ENCODE results near the gene ABHD4. TPM values are rescaled to one million over a fixed set of nuclear protein-coding genes. Genes with fewer than 3 reads are reported as not detected.

The ABHD4 gene
- total and polyA plus RNA-seq, 10 of the 15 experiments (the other 5 are each of a cell fraction or from before 2014, with no cell fraction given), result 5.4 to 28.7 (median 10.8) TPM

- RAD21 ChIA-PET (ENCODE audit: unreplicated experiment), result interaction anchor here (0.8 to 9.9 kb wide), 10 partner anchors 13 to 327 kb away, joined by 3 to 190 read pairs (median 48); partner anchors contain the start of genes ABHD4 and DAD1
- H3K9ac ChIP-seq (ENCODE audit: control insufficient read depth, insufficient read depth, low read length), result no peak overlapping the region
- no peak overlapping the region for H3K27ac ChIP-seq (ENCODE audit: control insufficient read depth, insufficient read depth)
- CTCF ChIA-PET, result interaction anchor here (0.6 to 7.6 kb wide), 16 partner anchors 12 to 441 kb away, joined by 3 to 206 read pairs (median 24); partner anchors contain the start of genes ABHD4, DAD1 and OR6J1
- WGBS (ENCODE audit: insufficient coverage, insufficient replicate concordance, low lambda C conversion rate, missing lambda C conversion rate), result 96% methylated on average over 1 of the region's 1 CpG
- ATAC-seq (no peak), DNase-seq (ENCODE audit: low read depth, low spot score) (no peak), FAIRE-seq (no peak)
- no peaks in the 10 kb centered on the region for H4K20me1 ChIP-seq (ENCODE audit: control insufficient read depth, insufficient read depth)
- peaks cover 23% of the 10 kb centered on the region for H3K4me1 ChIP-seq (ENCODE audit: control insufficient read depth, insufficient read depth, low read length)
- in situ Hi-C loops (cut with MboI), result loop anchor here (5.0 kb wide), 4 partner anchors 80 to 410 kb away; partner anchors contain the start of gene AJUBA
- no peak overlapping the region for H3K4me2 ChIP-seq (ENCODE audit: control insufficient read depth, insufficient read depth)
- H3K36me3 ChIP-seq (ENCODE audit: control insufficient read depth in 2 of 2, insufficient read depth in 2 of 2, low read length in 1 of 2), result peaks cover 1 to 12% of the 10 kb centered on the region in 2 experiments; a peak in 2 of 4 replicates
- H3K79me2 ChIP-seq (ENCODE audit: control insufficient read depth, insufficient read depth, low read length), result peaks cover 32% of the 10 kb centered on the region
- no peaks in the 10 kb centered on the region for H3K27me3 ChIP-seq (replicated peaks in 1 of 2; ENCODE audit: control insufficient read depth in 2 of 2, insufficient read depth in 2 of 2, low read length in 1 of 2)
- SMC1A ChIA-PET (ENCODE audit: uncharacterized antibody, unreplicated experiment), result interaction anchor here (0.6 to 6.6 kb wide), 18 partner anchors 9 to 413 kb away, joined by 3 to 134 read pairs (median 14); partner anchors contain the start of genes DAD1 and OR6J1
- intact Hi-C loops (cut with micrococcal nuclease; ENCODE audit: unreplicated experiment), result loop anchor here (5.0 kb wide), 1 partner anchor 485 kb away; the partner anchor contains the start of gene CDH24
- BruUV-seq (replicated peaks), result no TSS peak
- POLR2A ChIA-PET, result no interaction called here
- no peaks in the 10 kb centered on the region for H3K9me3 ChIP-seq (replicated peaks; ENCODE audit: control insufficient read depth, insufficient read depth, low read length)
- H2AFZ ChIP-seq (ENCODE audit: control insufficient read depth, low read depth, low read length), result no peak overlapping the region
- TF ChIP-seq ZNF384 (IDR thresholded peaks at IDR 0.05; ENCODE audit: borderline replicate concordance, low read depth, low read length) (no peak), BCL3 (IDR thresholded peaks at IDR 0.05; ENCODE audit: borderline replicate concordance, insufficient read depth, low read depth, low read length, poor library complexity, severe bottlenecking) (peak; percentile 55)
- H3K4me3 ChIP-seq, result no peak overlapping the region
Measured at GRCh38 chr14:22572562-22573058, 25.5 kb upstream of the ABHD4 start.

DNA sequence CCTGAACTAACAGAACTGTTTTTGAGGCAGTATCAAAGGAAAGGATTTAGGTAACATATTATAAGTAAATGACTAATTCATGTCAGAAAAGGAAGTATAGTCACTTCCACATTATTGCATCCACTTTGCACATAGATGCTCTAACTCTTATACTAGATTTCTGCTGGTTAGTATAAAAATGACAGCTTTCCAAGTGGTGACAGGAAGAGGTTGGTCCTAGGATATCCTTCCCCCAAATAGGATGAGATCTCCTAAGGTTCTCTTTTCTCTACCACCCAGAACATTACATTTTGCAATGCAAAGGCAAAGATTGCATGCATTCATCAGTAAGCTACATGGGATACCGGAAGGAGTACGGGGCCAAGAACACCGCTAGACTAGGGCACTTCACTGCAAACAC lies 24.3 kb upstream of the ABHD4 start:
- TF ChIP-seq FOXK2 (IDR thresholded peaks at IDR 0.05) (no peak), RBBP5 (conservative IDR thresholded peaks at IDR 0.05) (no peak), PML (IDR thresholded peaks at IDR 0.05; ENCODE audit: low read length) (no peak), CEBPB (IDR thresholded peaks at IDR 0.05; ENCODE audit: borderline replicate concordance in 1 of 2, low read depth in 2 of 2, low read length in 2 of 2) (no peak), SRF (IDR thresholded peaks at IDR 0.05; ENCODE audit: low read depth in 2 of 2, low read length in 2 of 2) (no peak), EZH2 (IDR thresholded peaks at IDR 0.05; ENCODE audit: borderline replicate concordance, control insufficient read depth, low read depth, low read length) (no peak)
- TF ChIP-seq, protein P1, sequence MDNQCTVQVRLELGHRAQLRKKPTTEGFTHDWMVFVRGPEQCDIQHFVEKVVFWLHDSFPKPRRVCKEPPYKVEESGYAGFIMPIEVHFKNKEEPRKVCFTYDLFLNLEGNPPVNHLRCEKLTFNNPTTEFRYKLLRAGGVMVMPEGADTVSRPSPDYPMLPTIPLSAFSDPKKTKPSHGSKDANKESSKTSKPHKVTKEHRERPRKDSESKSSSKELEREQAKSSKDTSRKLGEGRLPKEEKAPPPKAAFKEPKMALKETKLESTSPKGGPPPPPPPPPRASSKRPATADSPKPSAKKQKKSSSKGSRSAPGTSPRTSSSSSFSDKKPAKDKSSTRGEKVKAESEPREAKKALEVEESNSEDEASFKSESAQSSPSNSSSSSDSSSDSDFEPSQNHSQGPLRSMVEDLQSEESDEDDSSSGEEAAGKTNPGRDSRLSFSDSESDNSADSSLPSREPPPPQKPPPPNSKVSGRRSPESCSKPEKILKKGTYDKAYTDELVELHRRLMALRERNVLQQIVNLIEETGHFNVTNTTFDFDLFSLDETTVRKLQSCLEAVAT (IDR thresholded peaks at IDR 0.05), result no peak
- H3K27ac ChIP-seq (ENCODE audit: control insufficient read depth, insufficient read depth), result no peak overlapping the region
- BruUV-seq (replicated peaks), result no TSS peak
- no peaks in the 10 kb centered on the region for H3K27me3 ChIP-seq (replicated peaks in 1 of 2; ENCODE audit: control insufficient read depth in 2 of 2, insufficient read depth in 2 of 2, low read length in 1 of 2)
- H3K4me3 ChIP-seq, result no peak overlapping the region
- H3K9me3 ChIP-seq (replicated peaks; ENCODE audit: control insufficient read depth, insufficient read depth, low read length), result no peaks in the 10 kb centered on the region
- ChIA-PET RAD21 (ENCODE audit: unreplicated experiment) (interaction anchor here (0.5 to 5.7 kb wide), 3 partner anchors 26 to 203 kb away, joined by 4 to 116 read pairs (median 5); no protein-coding TSS in a partner anchor), SMC1A (ENCODE audit: uncharacterized antibody, unreplicated experiment) (interaction anchor here (1.1 to 6.6 kb wide), 2 partner anchors 13 to 79 kb away, joined by 4 to 113 read pairs; no protein-coding TSS in a partner anchor), CTCF (interaction anchor here (0.6 to 6.4 kb wide), 4 partner anchors 67 to 348 kb away, joined by 3 to 206 read pairs (median 64); no protein-coding TSS in a partner anchor), POLR2A (no interaction called here)
- H2AFZ ChIP-seq (ENCODE audit: control insufficient read depth, low read depth, low read length), result no peak overlapping the region
- peaks cover 27% of the 10 kb centered on the region for H3K79me2 ChIP-seq (ENCODE audit: control insufficient read depth, insufficient read depth, low read length)
- WGBS (ENCODE audit: insufficient coverage, insufficient replicate concordance, low lambda C conversion rate, missing lambda C conversion rate), result 96% methylated on average over 3 of the region's 3 CpGs
- no peak for ATAC-seq
- H4K20me1 ChIP-seq (ENCODE audit: control insufficient read depth, insufficient read depth), result no peaks in the 10 kb centered on the region
- H3K36me3 ChIP-seq (ENCODE audit: control insufficient read depth in 2 of 2, insufficient read depth in 2 of 2, low read length in 1 of 2), result peaks cover 1 to 14% of the 10 kb centered on the region in 2 experiments; a peak in 2 of 4 replicates
- H3K4me1 ChIP-seq (ENCODE audit: control insufficient read depth, insufficient read depth, low read length), result peaks cover 13% of the 10 kb centered on the region
- DNase-seq (ENCODE audit: low read depth, low spot score), result no peak
- FAIRE-seq, result no peak
- intact Hi-C loops (cut with micrococcal nuclease; ENCODE audit: unreplicated experiment) (loop anchor here (5.0 kb wide), 1 partner anchor 483 kb away; the partner anchor contains the start of gene CDH24), in situ Hi-C loops (cut with MboI) (loop anchor here (5.0 kb wide), 4 partner anchors 78 to 408 kb away; partner anchors contain the start of gene AJUBA)
- no peak overlapping the region for H3K9ac ChIP-seq (ENCODE audit: control insufficient read depth, insufficient read depth, low read length)
- no peak overlapping the region for H3K4me2 ChIP-seq (ENCODE audit: control insufficient read depth, insufficient read depth)
